Muscle layer of duodenum (tissue), 2 donors: ENCODE measurements around the gene ABHD1.

Experiments used
- H3K27ac ChIP-seq: one replicate; pipeline ENCODE4 v1.7.0; 2013; ENCODE audit warnings: mild to moderate bottlenecking, low read length
- H3K27me3 ChIP-seq: one replicate; pipeline ENCODE4 v1.7.0; 2013; ENCODE audit warnings: low read depth, mild to moderate bottlenecking, control low read depth, low read length
- H3K36me3 ChIP-seq, 2 donors: one replicate each; pipeline ENCODE4 v1.7.0; 2013; ENCODE audit warnings: low read length in 2 of 2, control low read depth in 1 of 2, mild to moderate bottlenecking in 1 of 2; ENCODE audit not compliant: insufficient read depth in 2 of 2, control insufficient read depth in 1 of 2
- H3K4me1 ChIP-seq, 2 donors: one replicate each; pipeline ENCODE4 v1.7.0; 2013; ENCODE audit warnings: low read length in 2 of 2, mild to moderate bottlenecking in 2 of 2, control low read depth in 1 of 2, moderate library complexity in 1 of 2; ENCODE audit not compliant: insufficient read depth in 2 of 2, control insufficient read depth in 1 of 2
- H3K4me3 ChIP-seq, 2 donors: one replicate each; pipeline ENCODE4 v1.7.0; 2013; ENCODE audit warnings: low read length in 2 of 2, low read depth in 1 of 2, mild to moderate bottlenecking in 1 of 2
- H3K9me3 ChIP-seq, 2 donors: one replicate each; pipeline ENCODE4 v1.7.0; 2013; ENCODE audit warnings: low read length in 2 of 2, control low read depth in 1 of 2, mild to moderate bottlenecking in 1 of 2; ENCODE audit not compliant: control insufficient read depth in 1 of 2
- donor health status: healthy.

Gene ABHD1

GRCh38 chr2:27081984-27082772 lies 41.4 kb upstream of the ABHD1 start:
- H3K4me1 ChIP-seq = peaks cover 15 to 63% of the 10 kb centered on the region in 2 donors
- no peaks in the 10 kb centered on the region for H3K9me3 ChIP-seq
- H3K27me3 ChIP-seq = no peaks in the 10 kb centered on the region
- H3K36me3 ChIP-seq = peaks cover 0 to 13% of the 10 kb centered on the region in 2 donors
- peak overlapping the region; percentile 72 to 73 for H3K4me3 ChIP-seq
- peak overlapping the region; percentile 78 for H3K27ac ChIP-seq

GRCh38 chr2:27082773-27083409 lies 40.7 kb upstream of the ABHD1 start:
- Histone ChIP-seq H3K27me3 (no peaks in the 10 kb centered on the region), H3K9me3 (no peaks in the 10 kb centered on the region), H3K36me3 (peaks cover 0 to 13% of the 10 kb centered on the region in 2 donors), H3K4me3 (peak overlapping the region in 1 of 2 donors; percentile 4), H3K4me1 (peaks cover 15 to 68% of the 10 kb centered on the region in 2 donors), H3K27ac (no peak overlapping the region)

GRCh38 chr2:27083410-27084296 lies 40.0 kb upstream of the ABHD1 start:
- Histone ChIP-seq H3K27ac (no peak overlapping the region), H3K36me3 (peaks cover 0 to 13% of the 10 kb centered on the region in 2 donors), H3K9me3 (no peaks in the 10 kb centered on the region), H3K27me3 (no peaks in the 10 kb centered on the region), H3K4me3 (peak overlapping the region in 1 of 2 donors; percentile 4), H3K4me1 (peaks cover 15 to 68% of the 10 kb centered on the region in 2 donors)

GRCh38 chr2:27084297-27085061 lies 39.1 kb upstream of the ABHD1 start:
- Histone ChIP-seq H3K36me3 (peaks cover 0 to 13% of the 10 kb centered on the region in 2 donors), H3K4me3 (no peak overlapping the region), H3K9me3 (no peaks in the 10 kb centered on the region), H3K27me3 (no peaks in the 10 kb centered on the region), H3K4me1 (peaks cover 15 to 68% of the 10 kb centered on the region in 2 donors), H3K27ac (no peak overlapping the region)

- H3K27me3 ChIP-seq = no peaks in the 10 kb centered on the region
- H3K4me3 ChIP-seq = peak overlapping the region; percentile 53 to 86
- peaks cover 15 to 66% of the 10 kb centered on the region in 2 donors for H3K4me1 ChIP-seq
- H3K9me3 ChIP-seq = no peaks in the 10 kb centered on the region
- peaks cover 0 to 13% of the 10 kb centered on the region in 2 donors for H3K36me3 ChIP-seq
- no peak overlapping the region for H3K27ac ChIP-seq
Measured at GRCh38 chr2:27085062-27085672, 38.4 kb upstream of the ABHD1 start.

DNA sequence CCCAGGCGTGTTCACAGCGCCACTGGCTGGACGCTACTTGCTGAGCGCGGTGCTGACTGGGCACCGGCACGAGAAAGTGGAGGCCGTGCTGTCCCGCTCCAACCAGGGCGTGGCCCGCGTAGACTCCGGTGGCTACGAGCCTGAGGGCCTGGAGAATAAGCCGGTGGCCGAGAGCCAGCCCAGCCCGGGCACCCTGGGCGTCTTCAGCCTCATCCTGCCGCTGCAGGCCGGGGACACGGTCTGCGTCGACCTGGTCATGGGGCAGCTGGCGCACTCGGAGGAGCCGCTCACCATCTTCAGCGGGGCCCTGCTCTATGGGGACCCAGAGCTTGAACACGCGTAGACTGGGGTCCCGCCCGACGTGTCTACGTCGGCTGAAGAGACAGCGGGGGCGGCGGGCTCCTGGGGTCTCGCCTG lies 37.9 kb upstream of the ABHD1 start:
- Histone ChIP-seq H3K27ac (peak overlapping the region; percentile 31), H3K4me1 (peaks cover 15 to 61% of the 10 kb centered on the region in 2 donors), H3K27me3 (no peaks in the 10 kb centered on the region), H3K9me3 (no peaks in the 10 kb centered on the region), H3K4me3 (peak overlapping the region; percentile 53 to 86), H3K36me3 (peaks cover 0 to 13% of the 10 kb centered on the region in 2 donors)

- peaks cover 15 to 55% of the 10 kb centered on the region in 2 donors for H3K4me1 ChIP-seq
- H3K27me3 ChIP-seq = no peaks in the 10 kb centered on the region
- peak overlapping the region; percentile 53 to 86 for H3K4me3 ChIP-seq
- H3K27ac ChIP-seq = peak overlapping the region; percentile 31
- no peaks in the 10 kb centered on the region for H3K9me3 ChIP-seq
- H3K36me3 ChIP-seq = peaks cover 0 to 13% of the 10 kb centered on the region in 2 donors
Measured at GRCh38 chr2:27086090-27086723, 37.4 kb upstream of the ABHD1 start.

- H3K4me1 ChIP-seq = peaks cover 7 to 48% of the 10 kb centered on the region in 2 donors
- H3K36me3 ChIP-seq = peaks cover 0 to 11% of the 10 kb centered on the region in 2 donors
- peak within 1 kb of the TSS; percentile 39 for H3K27ac ChIP-seq
Measured at GRCh38 chr2:27086724-27087593, 36.7 kb upstream of the ABHD1 start, which contains the start of gene KHK. Gene KHK, plus strand, starts transcription at chr2:27086772. Its CDS starts 488 bp downstream, at chr2:27087260.

GRCh38 chr2:27087823-27088410 lies 35.7 kb upstream of the ABHD1 start:
- Histone ChIP-seq H3K9me3 (no peaks in the 10 kb centered on the region), H3K36me3 (peaks cover 0 to 5% of the 10 kb centered on the region in 2 donors), H3K27me3 (no peaks in the 10 kb centered on the region), H3K4me3 (peak overlapping the region in 1 of 2 donors; percentile 76), H3K4me1 (peaks cover 7 to 38% of the 10 kb centered on the region in 2 donors), H3K27ac (peak overlapping the region; percentile 39)

More at GRCh38 chr2:27086724-27087593, 36.7 kb upstream of the ABHD1 start, which contains the start of gene KHK:
- Histone ChIP-seq H3K4me3 (peak within 1 kb of the TSS; percentile 76 to 86), H3K9me3 (no peaks in the 10 kb centered on the region), H3K27me3 (no peaks in the 10 kb centered on the region)
